Thyroid gland (tissue), 4 donors: ENCODE data around the gene BACH2. TPM values are rescaled to one million over a fixed set of nuclear protein-coding genes. Genes with fewer than 3 reads are reported as not detected.
"Not testable (repeated sequence)": the region's sequence is repeated elsewhere in the genome, so short reads cannot be mapped to it uniquely, and the experiment has no call there.

Source experiments
- DNase-seq, 2 donors: peaks; one replicate each; pipeline ENCODE4 v3.0.0-alpha.2; 2019
- H3K27ac ChIP-seq, 3 donors: fragments of 200-600 bp; sonication (generic); 1 replicate in 2 of 3; 2 replicates in 1 of 3; pipeline ENCODE4 v1.5.1; 2016 to 2019; ENCODE audit warnings: mild to moderate bottlenecking in 1 of 3, moderate library complexity in 1 of 3
- H3K27me3 ChIP-seq: fragments of 200-600 bp; sonication (generic); one replicate; pipeline ENCODE4 v1.5.1; 2019
- H3K36me3 ChIP-seq, 2 donors: fragments of 200-600 bp; sonication (generic); one replicate each; pipeline ENCODE4 v1.5.1; 2016 to 2019
- H3K4me1 ChIP-seq, 2 donors: fragments of 200-600 bp; sonication (generic); one replicate each; pipeline ENCODE4 v1.5.1; 2017 to 2019
- H3K4me3 ChIP-seq, 3 donors: fragments of 200-600 bp; sonication (generic); replicated peaks in 1 of 3; 1 replicate in 2 of 3; 2 replicates in 1 of 3; pipeline ENCODE4 v1.5.1; 2016; ENCODE audit warnings: mild to moderate bottlenecking in 1 of 3
- H3K9me3 ChIP-seq: fragments of 200-600 bp; sonication (generic); one replicate; pipeline ENCODE4 v1.5.1; 2017
- CTCF ChIP-seq, 6 experiments: fragments of 200-600 bp in 3 of 6; fragments of 450-650 bp in 3 of 6; sonication (generic) in 3 of 6; IDR thresholded peaks; one replicate each; pipeline ENCODE4 v1.5.1; 2016 to 2019; ENCODE audit warnings: antibody characterized with exemption in 6 of 6, mild to moderate bottlenecking in 2 of 6, inconsistent platforms in 1 of 6, moderate library complexity in 1 of 6
- POLR2A ChIP-seq, 2 donors: fragments of 450-650 bp; IDR thresholded peaks; one replicate each; pipeline ENCODE4 v1.6.1; 2017; ENCODE audit warnings: antibody characterized with exemption in 2 of 2, mild to moderate bottlenecking in 2 of 2, moderate library complexity in 1 of 2
- WGBS, 2 donors: methylation state at CpG; one replicate each; pipeline ENCODE4 v1.1.5; 2017; 5-methylcytosine and 5-hydroxymethylcytosine counted together
- intact Hi-C: fragments of 100-400 bp; cut with DNase I; formaldehyde crosslinking; loops from one replicate; pipeline ENCODE4 v1.15.1; 2023
- total RNA-seq, 4 donors: library from RNA; depleted of rRNA; stranded (reverse); fragments of >200 nt; gene quantifications; one replicate each; pipeline ENCODE4 v1.2.3, GENCODE V29; 2016

BACH2 gene
- total RNA-seq = 1 to 10 TPM in 3 of 4 donors, under 1 TPM in 1; 0.98 to 6.6 (median 3.9) TPM

- intact Hi-C loops = loop anchor here (5.0 to 10.0 kb wide), 4 partner anchors 76 to 312 kb away; no protein-coding TSS in a partner anchor
Measured at GRCh38 chr6:90296341-90297114, at the start of gene BACH2. TSS of gene BACH2 (minus strand) at chr6:90296843. CDS start at chr6:90008844, 287,999 bp downstream.

GRCh38 chr6:90343576-90343975 is 46.9 kb upstream of the BACH2 start:
- H3K27me3 ChIP-seq = no peaks in the 10 kb centered on the region
- no peak overlapping the region for H3K4me3 ChIP-seq
- no peaks in the 10 kb centered on the region for H3K9me3 ChIP-seq
- no peaks in the 10 kb centered on the region for H3K36me3 ChIP-seq
- DNase-seq = no peak
- no peaks in the 10 kb centered on the region for H3K4me1 ChIP-seq
- no peak overlapping the region for H3K27ac ChIP-seq
- WGBS, 2 donors = 75 to 76% methylated on average over 5 of the region's 5 CpGs
- TF ChIP-seq POLR2A (IDR thresholded peaks at IDR 0.05) = no peak
- TF ChIP-seq CTCF (IDR thresholded peaks at IDR 0.05) = no peak
- intact Hi-C loops = no loop called here

More at GRCh38 chr6:90296341-90297114, at the start of gene BACH2:
- peak; percentile 94 to 95 for DNase-seq
- peak within 1 kb of the TSS; percentile 10 to 87 (median 76) for H3K4me3 ChIP-seq
- WGBS, 2 donors = 0% methylated on average over 4 to 5 of the region's 112 CpGs
- no peaks in the 10 kb centered on the region for H3K36me3 ChIP-seq
- TF ChIP-seq POLR2A (IDR thresholded peaks at IDR 0.05) = peak in 1 of 2 donors; percentile 87
- TF ChIP-seq CTCF (IDR thresholded peaks at IDR 0.05) = peak in 1 of 6 experiments; percentile 38
- H3K9me3 ChIP-seq = no peaks in the 10 kb centered on the region
- H3K27me3 ChIP-seq = no peaks in the 10 kb centered on the region
- peak within 1 kb of the TSS; percentile 36 to 83 (median 71) for H3K27ac ChIP-seq
- peaks cover 7% of the 10 kb centered on the region in 2 donors for H3K4me1 ChIP-seq

GRCh38 chr6:90338409-90338808 is 41.8 kb upstream of the BACH2 start:
- DNase-seq = no peak
- intact Hi-C loops = no loop called here
- Histone ChIP-seq H3K27ac (no peak overlapping the region), H3K4me3 (no peak overlapping the region), H3K27me3 (no peaks in the 10 kb centered on the region), H3K4me1 (no peaks in the 10 kb centered on the region), H3K9me3 (no peaks in the 10 kb centered on the region), H3K36me3 (no peaks in the 10 kb centered on the region)
- WGBS, 2 donors = 84 to 95% methylated on average over 1 of the region's 1 CpG
- TF ChIP-seq POLR2A (IDR thresholded peaks at IDR 0.05) (no peak), CTCF (IDR thresholded peaks at IDR 0.05) (no peak)

GRCh38 chr6:90336388-90336947 is 39.8 kb upstream of the BACH2 start:
- TF ChIP-seq POLR2A (IDR thresholded peaks at IDR 0.05) (no peak), CTCF (IDR thresholded peaks at IDR 0.05) (no peak)

GRCh38 chr6:90333928-90334327 is 37.3 kb upstream of the BACH2 start:
- Histone ChIP-seq H3K4me1 (no peaks in the 10 kb centered on the region), H3K27ac (no peak overlapping the region), H3K36me3 (no peaks in the 10 kb centered on the region), H3K4me3 (no peak overlapping the region), H3K9me3 (no peaks in the 10 kb centered on the region), H3K27me3 (no peaks in the 10 kb centered on the region)
- DNase-seq = no peak
- 75% methylated on average over 1 of the region's 1 CpG for WGBS, 2 donors
- intact Hi-C loops = no loop called here
- TF ChIP-seq POLR2A (IDR thresholded peaks at IDR 0.05) = no peak
- TF ChIP-seq CTCF (IDR thresholded peaks at IDR 0.05) = no peak

More at GRCh38 chr6:90336388-90336947, 39.8 kb upstream of the BACH2 start:
- H3K4me1 ChIP-seq = no peaks in the 10 kb centered on the region
- intact Hi-C loops = no loop called here
- 69 to 75% methylated on average over 6 of the region's 6 CpGs for WGBS, 2 donors
- H3K4me3 ChIP-seq = no peak overlapping the region
- no peaks in the 10 kb centered on the region for H3K36me3 ChIP-seq
- H3K27me3 ChIP-seq = no peaks in the 10 kb centered on the region
- no peaks in the 10 kb centered on the region for H3K9me3 ChIP-seq
- DNase-seq = no peak
- no peak overlapping the region for H3K27ac ChIP-seq

- H3K4me3 ChIP-seq, H3K27ac ChIP-seq, H3K4me1 ChIP-seq, H3K36me3 ChIP-seq, H3K27me3 ChIP-seq, intact Hi-C loops, H3K9me3 ChIP-seq, DNase-seq: not testable (repeated sequence)
- WGBS, 2 donors = 85 to 87% methylated on average over 2 of the region's 2 CpGs
Measured at GRCh38 chr6:90332978-90333543, 36.4 kb upstream of the BACH2 start.
